Left renal pelvis (tissue), 4 donors: ENCODE results near the gene FSHR. TPM values are rescaled to one million over a fixed set of nuclear protein-coding genes. Genes with fewer than 3 reads are reported as not detected.

Experiments
- DNase-seq, 4 donors: peaks; one replicate each; pipeline ENCODE4 v3.0.0-alpha.2; 2013; ENCODE audit warnings: low read depth in 4 of 4, low spot score in 3 of 4
- polyA plus RNA-seq, 4 donors: library from polyadenylated mRNA; unstranded; fragments of 120-200 nt; gene quantifications; one replicate each; pipeline ENCODE4 v1.2.1, GENCODE V29; 2013; ENCODE audit not compliant: insufficient read length in 4 of 4

Gene FSHR
- polyA plus RNA-seq, 4 donors: not detected

GRCh38 chr2:48927355-48927754 is 227.0 kb downstream of the FSHR start:
- DNase-seq: no peak

- no peak for DNase-seq
Measured at GRCh38 chr2:48915884-48916283, 238.4 kb downstream of the FSHR start.

- DNase-seq: no peak
Measured at GRCh38 chr2:48915227-48915626, 239.1 kb downstream of the FSHR start.

- DNase-seq: no peak
Measured at GRCh38 chr2:48914477-48915089, 239.7 kb downstream of the FSHR start.
